LoVo (cell line): ENCODE data around the gene SSRP1.
"Not testable (repeated sequence)": the region's sequence is repeated elsewhere in the genome, so short reads cannot be mapped to it uniquely, and the experiment has no call there.

ENCODE experiments used
- DNase-seq: peaks from one replicate; pipeline ENCODE4 v3.0.0-alpha.2; 2016; ENCODE audit warnings: low spot score

Gene SSRP1, protein sequence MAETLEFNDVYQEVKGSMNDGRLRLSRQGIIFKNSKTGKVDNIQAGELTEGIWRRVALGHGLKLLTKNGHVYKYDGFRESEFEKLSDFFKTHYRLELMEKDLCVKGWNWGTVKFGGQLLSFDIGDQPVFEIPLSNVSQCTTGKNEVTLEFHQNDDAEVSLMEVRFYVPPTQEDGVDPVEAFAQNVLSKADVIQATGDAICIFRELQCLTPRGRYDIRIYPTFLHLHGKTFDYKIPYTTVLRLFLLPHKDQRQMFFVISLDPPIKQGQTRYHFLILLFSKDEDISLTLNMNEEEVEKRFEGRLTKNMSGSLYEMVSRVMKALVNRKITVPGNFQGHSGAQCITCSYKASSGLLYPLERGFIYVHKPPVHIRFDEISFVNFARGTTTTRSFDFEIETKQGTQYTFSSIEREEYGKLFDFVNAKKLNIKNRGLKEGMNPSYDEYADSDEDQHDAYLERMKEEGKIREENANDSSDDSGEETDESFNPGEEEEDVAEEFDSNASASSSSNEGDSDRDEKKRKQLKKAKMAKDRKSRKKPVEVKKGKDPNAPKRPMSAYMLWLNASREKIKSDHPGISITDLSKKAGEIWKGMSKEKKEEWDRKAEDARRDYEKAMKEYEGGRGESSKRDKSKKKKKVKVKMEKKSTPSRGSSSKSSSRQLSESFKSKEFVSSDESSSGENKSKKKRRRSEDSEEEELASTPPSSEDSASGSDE

DNA sequence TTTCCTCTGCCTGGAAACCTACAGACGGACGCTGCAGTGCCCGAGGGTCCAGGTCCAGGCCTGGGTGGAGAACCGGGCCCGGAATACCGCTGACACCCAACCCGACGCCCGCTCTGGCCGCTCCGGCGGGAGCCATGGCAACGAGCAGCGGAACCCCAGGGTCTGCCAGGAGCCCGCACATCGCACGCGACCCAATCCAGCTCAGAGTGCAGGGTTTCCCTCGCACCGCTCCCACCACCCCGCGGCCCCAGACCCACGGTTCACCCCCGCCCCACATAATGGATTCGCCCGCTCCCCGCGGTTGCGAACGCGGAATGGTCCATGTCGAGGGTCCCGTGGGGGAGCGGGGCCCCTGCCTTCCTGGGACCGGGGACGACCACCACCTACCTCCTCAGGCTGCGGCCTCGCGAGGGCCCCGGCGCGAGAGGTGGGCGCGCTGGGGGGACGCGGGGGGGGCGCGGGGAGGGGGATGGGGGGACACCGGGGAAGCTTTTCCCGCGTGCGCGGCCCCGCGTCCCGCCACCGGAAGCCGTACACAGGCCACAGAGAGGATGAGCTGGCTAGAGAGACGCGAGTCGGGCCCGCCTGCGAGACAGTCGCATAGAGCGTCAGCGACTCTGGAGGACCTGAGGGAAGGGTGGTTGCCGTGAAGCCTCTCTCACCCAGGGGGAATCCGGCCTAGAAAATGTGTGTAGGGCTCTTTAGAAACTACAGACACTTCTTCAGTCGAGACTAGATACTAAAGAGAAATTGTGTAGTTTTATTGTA, at the start of gene SSRP1:
Gene SSRP1, minus strand, starts transcription at position 550 of the 768 bp plus-strand sequence. CDS start 771 bp downstream, outside the sequence.
- peak; percentile 84 for DNase-seq

DNA sequence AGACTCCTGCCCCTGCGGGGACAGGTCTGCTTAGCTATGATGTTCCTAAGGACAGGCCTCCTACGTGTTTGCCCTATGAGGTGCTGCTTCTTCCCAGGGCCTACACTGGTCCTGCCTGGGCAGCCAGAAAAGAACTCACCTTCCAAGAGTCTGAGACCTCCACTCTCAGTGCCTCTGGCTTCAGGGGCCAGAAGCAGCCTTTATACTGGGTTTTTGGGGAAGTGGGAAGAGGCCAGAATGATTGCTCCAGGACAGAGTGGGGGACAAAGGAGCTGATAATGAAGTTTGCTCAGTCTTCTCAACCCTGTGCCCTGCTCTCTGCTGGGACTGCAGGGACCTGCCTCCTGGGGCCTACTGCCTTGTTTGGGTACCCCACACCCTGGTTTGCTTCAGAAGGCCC, 45.3 kb upstream of the SSRP1 start, which contains the start of gene PRG3:
Gene PRG3, minus strand, starts transcription at position 176 of the 400 bp plus-strand sequence. CDS start 442 bp downstream, outside the sequence.
- no peak for DNase-seq

DNA sequence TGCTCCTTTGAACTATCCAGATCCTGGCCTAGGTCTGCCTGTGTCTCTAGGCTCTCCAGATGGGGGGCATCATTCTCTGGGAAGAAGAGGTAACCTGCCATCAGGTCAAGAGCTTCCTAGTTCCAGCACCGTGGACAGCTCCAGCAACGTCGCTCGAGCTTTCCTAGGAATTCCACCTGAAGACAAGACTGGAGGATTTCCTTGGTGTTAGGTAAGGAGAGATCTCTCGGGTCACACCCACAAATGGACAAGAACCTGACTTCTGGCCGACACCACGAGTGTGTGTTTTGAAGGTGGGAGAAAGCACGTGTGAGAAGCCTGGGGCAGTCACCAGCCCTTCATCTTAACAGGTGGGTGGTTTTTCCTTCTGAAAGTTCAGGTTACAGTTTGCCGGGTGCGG, 44.0 kb upstream of the SSRP1 start:
- DNase-seq, result peak; percentile 25

DNA sequence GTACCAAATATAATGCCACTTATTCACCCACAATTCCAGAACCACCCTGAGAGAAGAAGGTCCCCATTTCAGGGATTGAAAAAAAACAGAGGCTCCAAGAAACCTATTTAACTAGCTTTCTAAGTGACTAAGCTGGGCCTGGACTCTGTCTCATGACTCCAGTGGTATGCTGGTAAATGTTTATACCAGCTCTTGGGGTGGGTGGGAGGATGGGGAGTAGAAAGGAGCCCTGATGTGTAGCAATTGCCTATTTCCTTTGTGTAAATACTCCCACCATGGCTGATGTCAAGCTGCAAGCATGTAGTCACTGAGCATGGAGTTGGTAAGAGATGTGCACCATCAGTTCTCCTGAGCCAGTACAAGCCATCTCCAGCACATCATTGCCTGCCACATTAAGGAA, 42.5 kb upstream of the SSRP1 start:
- no peak for DNase-seq

DNA sequence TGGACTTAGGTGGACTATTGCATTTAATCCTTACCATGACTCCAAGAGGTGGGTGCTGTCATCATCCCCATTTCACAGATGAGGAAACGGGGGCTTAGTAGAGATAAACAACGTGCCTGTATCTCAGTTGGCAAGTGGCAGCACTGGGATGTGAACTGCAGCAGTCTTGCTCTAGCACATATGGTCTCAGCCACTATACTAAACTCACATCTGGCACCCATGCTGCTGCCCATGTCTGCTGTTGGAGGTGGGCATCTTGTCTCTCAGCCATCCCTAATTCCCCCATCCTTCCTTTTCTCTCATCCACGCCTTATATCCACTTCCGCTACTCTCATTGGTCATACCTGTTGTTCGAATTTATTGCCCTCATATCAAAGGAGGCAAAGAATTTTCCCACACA, 41.4 kb upstream of the SSRP1 start:
- DNase-seq, result no peak

DNA sequence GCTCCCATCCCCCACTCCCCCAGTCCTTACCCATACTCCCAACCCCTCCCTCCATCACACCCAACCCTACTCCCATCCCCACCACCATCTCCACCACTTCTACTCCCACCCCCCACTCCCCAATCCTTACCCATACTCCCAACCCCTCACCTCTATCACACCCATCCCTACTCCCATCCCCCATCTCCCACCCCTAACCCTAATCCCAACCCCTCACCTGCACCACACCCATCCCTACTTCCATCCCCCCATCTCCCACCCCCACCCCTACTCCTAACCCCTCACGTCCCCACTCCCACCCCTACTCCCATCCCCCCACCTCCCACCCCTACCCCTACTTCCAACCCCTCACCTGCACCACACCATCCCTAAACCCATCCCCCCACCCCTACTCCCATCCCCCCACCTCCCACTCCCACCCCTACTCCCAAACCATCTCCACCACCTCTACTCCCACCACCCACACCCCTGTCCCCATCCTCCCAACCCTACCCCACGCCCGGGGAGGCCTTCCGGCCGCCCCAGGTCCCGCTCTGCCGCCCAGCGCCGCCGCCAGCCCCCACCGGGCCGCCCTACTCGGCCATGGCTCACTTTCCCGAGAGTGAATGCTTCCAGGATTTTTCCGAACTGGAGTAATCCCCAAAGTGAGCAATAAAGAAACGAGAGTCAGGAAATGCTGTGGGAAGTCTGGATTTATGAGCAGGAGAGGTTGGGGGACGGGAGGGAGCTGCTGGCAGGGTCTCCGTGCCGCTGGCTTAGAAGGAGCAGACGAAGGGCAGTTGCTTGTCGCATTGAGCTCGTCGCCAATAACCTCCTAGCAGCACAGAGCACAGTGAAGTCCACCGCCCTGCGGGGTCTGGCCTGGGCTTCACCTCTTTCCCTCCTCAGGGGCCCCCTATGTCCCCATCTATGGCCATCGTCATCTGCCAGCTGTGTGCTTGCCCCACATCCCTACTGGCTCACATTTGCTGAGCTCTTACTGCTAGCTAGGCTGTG, 40.7 kb upstream of the SSRP1 start:
- DNase-seq, result no peak

DNA sequence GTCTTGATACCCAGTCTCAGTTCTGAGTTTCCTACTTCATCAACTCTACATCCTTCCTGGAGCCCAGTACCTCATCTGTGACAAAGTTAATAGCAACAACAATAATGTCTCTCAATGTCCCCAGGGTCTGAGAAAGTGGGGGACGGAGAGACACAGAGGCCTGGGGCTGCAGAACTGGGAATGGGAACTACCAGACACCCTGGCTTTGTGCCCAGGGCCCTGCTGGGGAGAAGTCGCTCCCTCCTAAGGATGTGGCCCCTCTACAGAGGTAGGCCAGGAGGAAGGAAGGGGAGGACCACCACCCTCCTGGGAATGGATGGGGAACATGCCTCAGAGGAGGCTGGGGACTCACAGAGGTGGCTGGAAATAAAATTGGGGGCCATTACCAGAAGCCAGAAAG, 39.8 kb upstream of the SSRP1 start:
- no peak for DNase-seq

DNA sequence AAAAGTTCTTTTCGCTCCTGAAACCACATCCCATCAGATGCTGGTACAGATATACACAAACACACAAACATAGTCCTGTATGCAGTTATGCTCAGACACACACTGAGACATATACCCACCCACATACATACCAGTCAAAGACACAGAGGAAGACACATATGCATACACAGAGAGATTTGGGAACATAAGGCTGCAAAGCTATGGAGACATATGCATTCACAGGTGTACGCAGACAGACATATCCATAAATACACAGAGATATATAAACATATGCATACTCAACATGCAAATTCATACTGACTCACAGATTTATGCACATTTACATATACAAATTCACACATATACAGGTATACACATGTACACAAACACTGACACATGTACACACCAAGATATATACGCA, 39.3 kb upstream of the SSRP1 start:
- DNase-seq, result no peak

DNA sequence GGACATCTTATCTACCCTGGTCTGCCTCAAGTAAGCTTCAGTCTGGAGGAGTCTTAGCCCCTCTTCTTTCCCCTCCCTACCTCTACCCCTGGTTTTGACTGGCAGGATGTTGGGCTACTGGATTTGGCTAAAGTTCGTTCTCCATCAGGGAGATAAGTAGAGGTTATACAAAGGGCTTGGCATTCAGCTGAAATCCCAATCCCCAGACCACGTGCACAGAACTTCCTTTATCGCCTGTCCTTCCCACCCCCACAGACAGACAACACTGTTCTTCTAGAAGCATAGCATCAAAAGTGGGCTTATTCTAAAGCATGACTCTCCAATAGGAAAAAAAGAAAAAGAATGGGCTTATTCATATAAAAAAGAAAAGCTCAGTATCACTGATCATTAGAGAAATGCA, 37.5 kb upstream of the SSRP1 start:
- no peak for DNase-seq

DNA sequence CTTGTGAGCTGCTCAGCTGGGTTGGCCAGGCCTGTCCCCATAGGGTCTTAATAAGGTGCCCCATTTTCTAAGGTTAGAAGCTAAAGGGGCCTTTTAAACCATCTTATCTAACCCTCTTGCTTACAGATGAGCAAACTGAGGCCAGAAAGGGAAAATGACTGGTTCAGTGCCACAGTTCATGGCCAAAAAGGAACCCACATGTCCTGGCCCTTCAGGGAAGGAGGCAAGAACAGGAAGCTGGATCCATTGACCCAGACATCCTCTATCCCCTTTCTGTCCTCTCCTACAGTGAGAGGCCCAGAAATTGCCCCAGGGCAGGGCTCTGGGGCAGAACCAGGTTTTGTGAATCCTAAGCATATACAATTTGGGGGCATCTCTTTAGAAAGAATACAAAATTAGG, 35.2 kb upstream of the SSRP1 start:
- no peak for DNase-seq

DNA sequence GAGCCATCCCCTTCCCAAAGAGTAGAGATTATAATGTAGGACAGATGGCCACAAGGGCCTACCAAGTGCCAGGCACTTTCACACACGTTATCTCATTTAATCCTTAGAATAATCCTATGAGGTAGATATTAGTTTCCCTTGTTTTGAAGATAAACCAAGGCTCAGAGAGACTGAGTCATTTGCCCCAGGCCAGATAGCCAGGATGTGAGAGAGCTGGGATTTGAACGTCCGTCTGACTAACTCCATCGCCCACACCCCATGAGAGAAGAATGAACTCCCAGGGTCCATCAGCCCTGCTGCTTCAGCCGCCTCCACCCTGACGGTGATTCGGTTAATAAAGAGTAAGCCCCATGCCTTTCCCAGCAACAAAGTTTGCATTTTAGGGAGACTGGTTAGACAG, 34.6 kb upstream of the SSRP1 start:
- DNase-seq, result no peak

DNA sequence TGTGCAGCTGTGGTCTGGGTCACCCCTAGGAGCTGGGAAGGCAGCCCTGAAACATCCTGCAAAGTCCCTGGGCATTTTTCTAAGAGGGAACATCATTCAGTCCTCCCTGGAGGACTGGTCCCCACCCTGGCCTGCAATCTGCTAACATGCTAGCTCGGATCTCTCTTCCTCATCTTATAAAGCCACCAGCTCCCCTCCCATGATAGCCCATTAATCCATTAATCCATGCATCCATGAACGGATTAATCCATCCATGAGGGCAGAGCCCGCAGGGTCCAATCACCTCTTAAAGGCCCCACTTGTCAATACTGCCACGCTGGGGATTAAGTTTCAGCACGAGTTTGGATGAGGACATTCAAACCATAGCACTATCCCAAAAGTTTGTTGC, 33.1 kb upstream of the SSRP1 start:
- no peak for DNase-seq

DNA sequence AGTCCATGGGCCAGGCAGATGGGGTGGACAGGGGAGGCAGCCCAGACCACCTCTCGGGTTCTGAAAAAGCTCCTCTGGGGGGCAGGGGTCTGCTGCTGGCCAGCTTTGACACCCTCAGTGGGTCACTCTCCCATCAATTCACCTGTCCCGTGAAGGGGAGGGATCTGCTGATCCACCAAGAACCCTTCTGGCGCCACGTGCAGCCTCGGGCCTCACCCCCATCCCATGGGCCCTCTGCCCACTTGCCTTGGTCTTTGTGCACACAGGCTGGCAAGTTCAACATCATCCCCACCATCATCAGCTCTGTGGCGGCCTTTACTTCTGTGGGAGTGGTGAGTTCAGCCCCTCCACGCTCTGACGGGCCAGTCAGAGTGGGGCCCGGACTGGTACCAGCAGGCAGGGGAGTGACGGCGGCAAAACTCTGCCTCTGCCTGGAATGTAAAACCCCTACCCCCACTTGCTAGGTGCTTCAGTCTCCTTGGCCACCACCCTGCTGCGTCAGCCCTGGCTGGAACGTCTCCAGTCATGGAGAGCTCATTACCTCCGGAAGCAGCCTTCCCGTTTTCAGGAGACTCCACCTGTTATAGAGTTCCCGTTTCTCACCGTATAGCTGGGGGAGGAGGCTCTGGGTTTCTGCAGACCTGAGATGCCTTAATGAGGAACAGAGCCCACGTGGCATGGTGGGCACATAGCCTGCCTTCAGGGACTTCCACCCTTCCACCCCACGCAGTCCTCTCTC, 32.6 kb upstream of the SSRP1 start:
- DNase-seq, result no peak

DNA sequence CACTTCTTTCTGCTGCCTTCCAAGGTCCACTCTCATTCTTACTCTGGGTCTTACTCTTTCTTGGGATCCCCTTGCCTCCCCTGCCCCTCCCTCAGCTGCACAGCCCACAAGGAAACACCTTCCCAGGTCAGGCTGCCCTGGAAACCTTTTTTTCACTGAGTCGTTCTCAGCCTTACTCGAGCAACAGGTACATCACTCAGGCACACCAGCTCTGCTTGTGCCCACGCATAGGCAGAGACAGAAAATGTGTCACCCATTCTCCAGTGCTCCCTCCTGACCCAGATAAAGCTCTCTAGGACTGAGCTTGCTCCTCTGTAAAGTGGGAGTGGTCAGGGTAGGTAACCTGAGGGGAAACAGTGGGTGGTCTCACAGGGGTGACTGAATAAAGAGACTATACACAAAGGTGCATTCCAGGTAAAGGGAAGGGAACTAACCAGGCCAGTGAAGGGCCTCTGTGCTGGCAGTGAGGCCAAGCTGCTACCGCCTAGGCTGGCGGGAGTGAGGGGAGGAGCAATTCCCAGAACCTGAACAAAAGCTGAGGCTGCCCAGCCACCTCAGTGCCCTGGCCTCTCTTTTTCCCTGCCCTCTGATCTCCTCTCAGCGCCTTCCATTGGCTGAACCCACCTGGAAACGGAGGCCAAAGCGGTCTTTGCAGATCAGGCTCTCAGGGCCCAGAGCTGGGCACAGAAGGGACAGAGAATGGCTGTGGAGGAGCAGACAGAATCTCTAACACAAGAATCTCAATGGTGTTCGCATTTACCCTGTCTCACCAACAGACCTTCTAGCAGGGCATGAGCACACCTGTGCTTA, 29.4 kb upstream of the SSRP1 start:
- no peak for DNase-seq

DNA sequence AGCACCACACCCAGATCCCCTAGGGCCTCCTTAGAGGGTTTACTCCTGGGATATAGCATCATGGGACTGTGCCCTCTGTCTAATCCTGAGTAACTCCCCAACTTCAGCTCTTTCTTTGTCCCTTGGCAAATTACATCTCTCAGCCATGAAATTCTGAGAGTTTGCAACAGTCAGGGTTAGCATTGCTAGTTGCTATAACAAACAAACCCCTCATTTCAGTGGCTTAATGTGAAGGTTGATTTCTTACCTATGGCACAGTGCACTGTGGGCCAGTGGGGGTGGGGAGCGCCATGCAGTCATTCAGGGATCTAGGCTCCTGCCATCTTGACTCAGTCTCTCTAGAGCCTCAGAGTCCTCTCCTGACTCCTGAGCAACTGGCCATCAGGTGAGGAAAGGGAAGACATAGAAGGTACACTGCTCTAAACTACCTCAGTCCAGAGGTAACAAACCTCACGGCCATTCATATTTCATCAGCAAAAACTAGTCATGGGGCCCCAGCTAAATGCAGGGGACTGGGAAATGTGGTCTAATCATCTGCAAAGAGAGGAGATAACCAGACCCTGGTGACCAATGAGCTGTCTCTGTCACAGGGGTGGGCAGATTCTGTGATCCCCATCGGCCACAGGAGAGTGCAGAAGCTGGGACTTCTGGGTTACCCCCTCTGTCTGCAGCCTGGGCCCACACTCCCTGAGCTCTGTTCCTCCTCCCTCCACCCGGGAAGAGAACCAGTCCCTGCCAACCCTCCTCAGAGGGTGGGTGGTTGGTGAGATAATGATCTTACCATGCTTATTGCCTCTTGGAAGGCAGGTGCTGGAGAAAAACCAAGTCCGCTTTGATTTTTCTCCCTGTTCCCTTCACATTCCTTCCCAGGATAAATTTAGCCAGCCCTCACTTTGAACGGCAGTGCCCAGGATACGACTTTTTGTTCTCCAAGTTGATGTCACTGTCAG, 27.7 kb upstream of the SSRP1 start:
- DNase-seq, result no peak

DNA sequence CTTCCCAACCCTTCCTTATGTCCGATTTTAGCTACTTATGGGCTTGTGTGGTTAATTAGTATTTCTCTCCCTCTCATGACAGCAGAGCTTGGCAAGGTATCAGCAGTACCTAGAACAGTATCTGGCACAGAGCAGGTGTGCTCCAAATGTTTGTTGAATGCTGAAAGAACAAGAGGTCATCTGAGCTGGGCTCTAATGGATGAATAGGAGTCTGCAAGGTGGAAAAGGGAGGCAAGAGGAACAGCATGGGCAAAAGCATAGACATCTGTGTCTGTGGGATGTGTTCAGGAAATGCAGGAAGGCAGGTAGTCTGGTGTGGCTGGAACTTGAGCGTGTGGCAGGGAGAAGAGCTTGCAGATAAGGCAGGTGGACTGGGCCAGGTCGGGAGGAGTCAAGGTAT, 26.2 kb upstream of the SSRP1 start:
- no peak for DNase-seq

DNA sequence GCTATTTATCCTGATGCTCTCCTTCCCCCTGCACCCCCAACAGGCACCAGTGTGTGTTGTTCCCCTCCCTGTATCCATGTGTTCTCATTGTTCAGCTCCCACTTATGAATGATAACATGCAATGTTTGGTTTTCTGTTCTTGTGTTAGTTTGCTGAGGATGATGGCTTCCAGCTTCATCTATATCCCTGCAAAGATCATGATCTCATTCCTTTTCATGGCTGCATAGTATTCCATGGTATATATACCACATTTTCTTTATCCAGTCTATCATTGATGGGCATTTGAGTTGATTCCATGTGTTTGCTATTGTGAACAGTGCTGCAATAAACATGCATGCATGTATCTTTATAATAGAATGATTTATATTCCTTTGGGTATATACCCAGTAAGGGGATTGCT, 25.7 kb upstream of the SSRP1 start:
- not testable (repeated sequence) for DNase-seq

DNA sequence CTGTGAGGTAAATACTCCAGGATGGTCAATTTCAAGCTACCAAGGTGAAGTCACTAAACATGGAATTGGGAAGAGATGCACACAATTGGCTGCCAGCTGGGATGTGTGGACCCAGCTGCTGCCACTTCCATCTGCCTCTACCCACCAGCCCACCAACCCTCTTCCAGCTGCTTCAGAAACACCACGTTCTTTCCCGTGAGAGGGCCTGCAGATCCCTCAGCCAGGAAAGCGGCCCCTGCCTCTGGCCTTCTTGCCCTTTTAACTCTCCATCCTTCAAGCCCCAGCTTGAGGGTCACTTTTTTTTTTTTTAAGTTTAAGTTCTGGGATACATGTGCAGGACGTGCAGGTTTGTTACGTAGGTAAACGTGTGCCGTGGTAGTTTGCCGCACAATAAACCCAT, 25.3 kb upstream of the SSRP1 start:
- DNase-seq, result no peak
